ENCODE data around the gene NFATC1. TPM values are rescaled to one million over a fixed set of nuclear protein-coding genes. Genes with fewer than 3 reads are reported as not detected.

Gene NFATC1
- total RNA-seq, 6 experiments from 2014 or later, result 0.57 to 2.0 (median 0.89) TPM

DNA sequence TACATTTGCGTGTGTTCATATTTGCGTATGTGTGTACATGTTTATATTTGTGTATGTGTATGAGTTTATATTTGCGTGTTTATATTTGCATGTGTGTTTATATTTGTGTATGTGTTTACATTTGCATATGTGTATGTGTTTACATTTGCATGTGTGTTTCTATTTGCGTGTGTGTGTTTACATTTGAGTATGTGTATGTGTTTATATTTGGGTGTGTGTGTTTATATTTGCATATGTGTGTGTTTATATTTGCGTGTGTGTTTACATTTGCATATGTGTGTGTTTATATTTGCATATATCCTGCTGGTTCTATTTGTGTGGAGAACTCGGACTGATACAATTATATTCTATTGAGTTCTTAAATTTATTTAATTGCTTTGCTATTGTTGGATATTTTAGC, 168.7 kb downstream of the NFATC1 start:
- Mint-ChIP-seq H3K4me1 (ENCODE audit: low read depth) (peaks cover 14% of the 10 kb centered on the region), H3K27me3 (ENCODE audit: insufficient read depth) (peaks cover 4% of the 10 kb centered on the region)
- TF ChIP-seq, protein P1, sequence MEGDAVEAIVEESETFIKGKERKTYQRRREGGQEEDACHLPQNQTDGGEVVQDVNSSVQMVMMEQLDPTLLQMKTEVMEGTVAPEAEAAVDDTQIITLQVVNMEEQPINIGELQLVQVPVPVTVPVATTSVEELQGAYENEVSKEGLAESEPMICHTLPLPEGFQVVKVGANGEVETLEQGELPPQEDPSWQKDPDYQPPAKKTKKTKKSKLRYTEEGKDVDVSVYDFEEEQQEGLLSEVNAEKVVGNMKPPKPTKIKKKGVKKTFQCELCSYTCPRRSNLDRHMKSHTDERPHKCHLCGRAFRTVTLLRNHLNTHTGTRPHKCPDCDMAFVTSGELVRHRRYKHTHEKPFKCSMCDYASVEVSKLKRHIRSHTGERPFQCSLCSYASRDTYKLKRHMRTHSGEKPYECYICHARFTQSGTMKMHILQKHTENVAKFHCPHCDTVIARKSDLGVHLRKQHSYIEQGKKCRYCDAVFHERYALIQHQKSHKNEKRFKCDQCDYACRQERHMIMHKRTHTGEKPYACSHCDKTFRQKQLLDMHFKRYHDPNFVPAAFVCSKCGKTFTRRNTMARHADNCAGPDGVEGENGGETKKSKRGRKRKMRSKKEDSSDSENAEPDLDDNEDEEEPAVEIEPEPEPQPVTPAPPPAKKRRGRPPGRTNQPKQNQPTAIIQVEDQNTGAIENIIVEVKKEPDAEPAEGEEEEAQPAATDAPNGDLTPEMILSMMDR (IDR thresholded peaks at IDR 0.05), result no peak

DNA sequence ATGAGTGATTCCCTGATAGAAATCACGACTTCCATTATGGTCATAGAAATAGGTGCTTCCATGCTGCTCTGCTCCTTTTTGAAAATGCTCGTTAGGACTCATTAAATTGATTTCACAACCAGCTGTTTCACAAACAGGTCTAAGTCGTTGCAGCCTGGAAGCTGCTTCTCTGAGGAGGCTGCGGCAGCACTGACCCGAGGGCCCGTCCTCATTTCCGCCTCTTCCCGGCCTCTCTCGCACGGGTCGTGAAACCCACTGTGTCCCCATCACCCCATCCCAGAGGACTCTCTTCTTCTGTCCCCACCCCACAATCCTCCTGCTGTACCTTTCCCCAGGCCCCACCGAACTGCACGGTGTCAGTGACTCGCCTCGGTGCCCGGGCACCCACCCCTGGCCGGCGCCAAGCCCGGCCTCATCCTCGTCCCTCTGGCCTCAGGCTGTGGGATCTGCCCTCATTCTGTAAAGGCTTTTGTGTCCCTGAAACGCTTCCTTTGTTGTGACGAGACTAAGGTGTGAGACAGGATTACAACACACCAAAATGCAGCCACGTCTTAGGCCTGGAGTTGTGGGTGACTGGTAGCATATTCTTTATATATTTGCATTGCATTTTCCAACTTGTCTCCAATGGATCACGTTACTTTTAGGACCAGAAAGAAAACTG, 171.2 kb downstream of the NFATC1 start:
- H3K27me3 Mint-ChIP-seq (ENCODE audit: insufficient read depth), result peaks cover 7% of the 10 kb centered on the region
- H3K4me1 Mint-ChIP-seq (ENCODE audit: low read depth), result peaks cover 22% of the 10 kb centered on the region
- DNase-seq, result no peak
- H3K4me3 Mint-ChIP-seq, result no peak overlapping the region
- H3K36me3 Mint-ChIP-seq (ENCODE audit: low read depth), result peaks cover under 1% of the 10 kb centered on the region; the same call in 1 of the 2 replicates
- TF ChIP-seq, protein P1 (IDR thresholded peaks at IDR 0.05), result no peak
- H3K27ac Mint-ChIP-seq, result peak overlapping the region; percentile 85; the same call in 1 of the 2 replicates
- H3K9me3 Mint-ChIP-seq, result peaks cover 9% of the 10 kb centered on the region

More for the DNA sequence above, 168.7 kb downstream of the NFATC1 start:
- DNase-seq, result no peak
- peaks cover 8% of the 10 kb centered on the region; the same call in 1 of the 2 replicates for H3K36me3 Mint-ChIP-seq (ENCODE audit: low read depth)
- no peak overlapping the region for H3K27ac Mint-ChIP-seq
- H3K4me3 Mint-ChIP-seq, result no peak overlapping the region
- peaks cover 11% of the 10 kb centered on the region for H3K9me3 Mint-ChIP-seq

DNA sequence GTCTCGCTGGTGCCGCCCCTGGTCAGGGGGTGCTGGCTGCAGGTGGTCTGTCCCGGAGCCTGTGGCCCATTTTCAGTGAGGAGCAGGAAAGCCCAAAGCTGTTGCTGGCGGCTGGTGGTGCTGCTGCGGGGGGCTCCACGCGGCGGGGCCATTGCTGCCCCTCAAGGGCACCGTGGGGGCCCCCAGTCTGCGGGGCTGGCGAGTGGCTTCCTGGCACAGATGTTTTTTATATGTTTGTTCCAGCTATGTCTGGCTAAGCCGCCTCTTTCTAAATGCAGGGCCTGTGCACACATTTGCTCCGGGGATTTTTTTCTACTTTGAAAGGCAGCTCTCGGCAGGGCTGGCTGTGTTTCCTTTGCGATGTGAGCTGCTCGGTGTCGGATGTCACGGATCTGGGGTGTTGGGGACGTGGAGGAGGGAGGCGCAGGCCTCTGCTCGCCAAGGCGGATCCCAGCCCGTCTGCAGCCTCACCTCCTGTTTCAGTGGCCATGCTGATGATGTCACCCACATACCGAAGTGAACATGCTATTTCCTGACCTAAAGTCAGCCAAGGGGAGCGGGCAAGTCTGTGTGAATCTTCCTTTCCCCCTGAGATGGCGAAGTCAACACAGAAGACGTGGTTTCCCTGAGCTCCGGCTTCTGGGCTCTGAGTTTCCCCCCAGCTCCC, 171.9 kb downstream of the NFATC1 start:
- Mint-ChIP-seq H3K4me3 (peak overlapping the region; percentile 77), H3K27ac (peak overlapping the region; percentile 85), H3K27me3 (ENCODE audit: insufficient read depth) (peaks cover 5% of the 10 kb centered on the region)

DNA sequence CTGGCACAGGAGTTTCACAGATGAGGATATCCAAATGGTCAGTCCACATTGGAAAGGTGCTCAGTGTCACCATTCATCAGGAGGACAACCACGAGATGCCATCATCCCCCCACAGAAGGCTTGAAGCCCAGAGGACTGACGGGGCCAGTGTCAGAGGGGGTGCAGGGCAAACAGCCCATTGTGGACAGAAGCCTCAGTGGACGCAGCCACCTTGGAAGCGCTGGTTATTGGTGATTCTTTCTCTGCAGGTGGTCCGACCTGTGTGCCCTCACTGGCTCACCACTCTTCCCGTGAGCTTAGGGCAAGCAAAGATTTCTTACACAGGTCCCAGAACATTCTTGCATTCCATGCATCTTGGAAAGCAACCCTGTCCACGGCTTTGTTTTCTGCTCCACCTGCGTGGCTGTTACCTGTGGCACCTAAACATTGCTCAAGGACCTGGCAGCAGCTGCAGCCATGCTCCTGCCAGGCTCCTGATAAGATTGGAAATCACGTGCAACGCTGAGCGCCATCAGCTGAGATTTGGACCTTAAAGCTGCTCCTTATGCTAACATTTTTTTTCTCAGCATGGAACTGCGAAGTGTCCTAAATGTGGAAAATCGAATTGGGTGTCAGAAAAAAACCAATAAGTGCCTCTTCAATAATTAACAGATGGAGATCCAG, 172.9 kb downstream of the NFATC1 start:
- Mint-ChIP-seq H3K27ac (0 out of 2 replicates have a peak overlapping the region, but pooled peaks have one; percentile 85), H3K4me3 (no peak overlapping the region)
- DNase-seq, result no peak

More for the DNA sequence above, 171.9 kb downstream of the NFATC1 start:
- H3K36me3 Mint-ChIP-seq (ENCODE audit: low read depth), result peaks cover 8% of the 10 kb centered on the region; the same call in 1 of the 2 replicates
- peaks cover 22% of the 10 kb centered on the region for H3K4me1 Mint-ChIP-seq (ENCODE audit: low read depth)
- TF ChIP-seq, protein P1 (IDR thresholded peaks at IDR 0.05), result no peak
- H3K9me3 Mint-ChIP-seq, result peaks cover 16% of the 10 kb centered on the region
- DNase-seq, result peak; percentile 76

DNA sequence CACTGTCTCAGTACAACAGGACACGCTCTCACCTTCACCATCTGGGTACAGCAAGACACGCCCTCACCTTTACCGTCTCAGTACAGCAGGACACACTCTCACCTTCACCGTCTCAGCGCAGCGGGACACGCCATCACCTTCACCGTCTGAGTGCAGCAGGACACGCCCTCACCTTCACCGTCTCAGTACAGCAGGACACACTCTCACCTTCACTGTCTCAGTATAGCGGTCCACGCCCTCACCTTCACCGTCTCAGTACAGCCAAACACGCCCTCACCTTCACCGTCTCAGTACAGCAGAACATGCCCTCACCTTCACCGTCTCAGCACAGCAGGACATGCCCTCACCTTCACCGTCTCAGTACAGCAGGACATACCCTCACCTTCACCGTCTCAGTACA, 174.0 kb downstream of the NFATC1 start:
- H3K9me3 Mint-ChIP-seq, result peaks cover 28% of the 10 kb centered on the region
- peaks cover 19% of the 10 kb centered on the region for H3K36me3 Mint-ChIP-seq (ENCODE audit: low read depth)
- no peak overlapping the region for H3K4me3 Mint-ChIP-seq
- TF ChIP-seq, protein P1 (IDR thresholded peaks at IDR 0.05), result no peak
- DNase-seq, result no peak
- peaks cover 8% of the 10 kb centered on the region for H3K27me3 Mint-ChIP-seq (ENCODE audit: insufficient read depth)
- no peak overlapping the region for H3K27ac Mint-ChIP-seq
- H3K4me1 Mint-ChIP-seq (ENCODE audit: low read depth), result peaks cover 22% of the 10 kb centered on the region

More for the DNA sequence above, 172.9 kb downstream of the NFATC1 start:
- Mint-ChIP-seq H3K4me1 (ENCODE audit: low read depth) (peaks cover 22% of the 10 kb centered on the region), H3K9me3 (peaks cover 27% of the 10 kb centered on the region), H3K36me3 (ENCODE audit: low read depth) (peaks cover 19% of the 10 kb centered on the region), H3K27me3 (ENCODE audit: insufficient read depth) (peaks cover 5% of the 10 kb centered on the region)
- TF ChIP-seq, protein P1 (IDR thresholded peaks at IDR 0.05), result no peak

All from HFFc6 (cell line).